Brain microvascular endothelial cell (primary cell): ENCODE data around the gene ZNF549.
"Not testable (repeated sequence)": the region's sequence is repeated elsewhere in the genome, so short reads cannot be mapped to it uniquely, and the experiment has no call there.

ENCODE experiments used
- DNase-seq: peaks from one replicate; pipeline ENCODE4 v3.0.0-alpha.2; 2020
- H3K27ac ChIP-seq: fragments of 250-450 bp; sonication (Bioruptor Pico); 2 replicates; pipeline ENCODE4 v1.5.1; 2020; ENCODE audit warnings: mild to moderate bottlenecking, moderate library complexity
- H3K27me3 ChIP-seq: fragments of 250-450 bp; sonication (Bioruptor Pico); replicated peaks from 2 replicates; pipeline ENCODE4 v1.5.1; 2020; ENCODE audit warnings: mild to moderate bottlenecking
- H3K36me3 ChIP-seq: fragments of 250-450 bp; sonication (Bioruptor Pico); replicated peaks from 2 replicates; pipeline ENCODE4 v1.5.1; 2020; ENCODE audit warnings: mild to moderate bottlenecking
- H3K4me3 ChIP-seq: 2 replicates; pipeline ENCODE4 v1.5.1; 2011; ENCODE audit warnings: low read depth, mild to moderate bottlenecking, control low read depth, low read length, moderate library complexity
- CTCF ChIP-seq: IDR thresholded peaks from 2 replicates; pipeline ENCODE4 v1.5.1; 2011; ENCODE audit warnings: low read depth, mild to moderate bottlenecking, moderate library complexity, low read length, control low read depth, inconsistent platforms; ENCODE audit errors: missing control alignments
- in situ Hi-C: cut with HindIII; loops from 2 replicates; pipeline ENCODE4 v1.10.0; 2017; ENCODE audit warnings: low sequenced_read_pairs, low pct_ligation_motif_present

The ZNF549 gene

GRCh38 chr19:57527136-57527881, at the start of gene ZNF549:
ZNF549 (plus strand) TSS chr19:57527356; CDS start chr19:57527574, 218 bp downstream.
- in situ Hi-C loops, result no loop called here
- no peak for TF ChIP-seq CTCF
- Histone ChIP-seq H3K27ac (no peak within 1 kb of the TSS), H3K27me3 (no peaks in the 10 kb centered on the region), H3K4me3 (peak within 1 kb of the TSS; percentile 96), H3K36me3 (peaks cover 2% of the 10 kb centered on the region)
- DNase-seq, result peak; percentile 89

GRCh38 chr19:57487477-57488298, 39.5 kb upstream of the ZNF549 start, which contains the start of gene ZNF419:
ZNF419 (plus strand) TSS chr19:57487750; CDS start chr19:57487951, 201 bp downstream.
- in situ Hi-C loops, result not testable (repeated sequence)

GRCh38 chr19:57488299-57488644, 38.9 kb upstream of the ZNF549 start:
- in situ Hi-C loops, H3K27ac ChIP-seq, H3K27me3 ChIP-seq, DNase-seq: not testable (repeated sequence)
- Histone ChIP-seq H3K36me3 (peaks cover 19% of the 10 kb centered on the region), H3K4me3 (peak overlapping the region; percentile 31)

More at GRCh38 chr19:57487477-57488298, 39.5 kb upstream of the ZNF549 start, which contains the start of gene ZNF419:
- peak; percentile 16 for TF ChIP-seq CTCF
- Histone ChIP-seq H3K36me3 (peaks cover 14% of the 10 kb centered on the region), H3K27ac (peak within 1 kb of the TSS; percentile 73), H3K4me3 (peak within 1 kb of the TSS; percentile 89)
- not testable (repeated sequence) for H3K27me3 ChIP-seq
- peak; percentile 84 for DNase-seq

GRCh38 chr19:57499332-57499679, 27.9 kb upstream of the ZNF549 start:
- in situ Hi-C loops, H3K27me3 ChIP-seq, H3K27ac ChIP-seq, H3K4me3 ChIP-seq, DNase-seq, H3K36me3 ChIP-seq: not testable (repeated sequence)

- DNase-seq, result peak; percentile 95
- Histone ChIP-seq H3K4me3 (peak within 1 kb of the TSS; percentile 70), H3K27ac (peak within 1 kb of the TSS; percentile 86)
- in situ Hi-C loops, H3K27me3 ChIP-seq, H3K36me3 ChIP-seq: not testable (repeated sequence)
Observed at GRCh38 chr19:57499680-57500395, 27.3 kb upstream of the ZNF549 start, which contains the start of gene ZNF773. ZNF773 (plus strand) TSS chr19:57499938; CDS start chr19:57500081, 143 bp downstream.

GRCh38 chr19:57500400-57500799, 26.8 kb upstream of the ZNF549 start:
- H3K36me3 ChIP-seq, in situ Hi-C loops, H3K27me3 ChIP-seq, H3K27ac ChIP-seq: not testable (repeated sequence)
- H3K4me3 ChIP-seq, result peak overlapping the region; percentile 24
- peak; percentile 25 for DNase-seq

GRCh38 chr19:57506163-57506562, 21.0 kb upstream of the ZNF549 start:
- no peak for DNase-seq
- in situ Hi-C loops, result no loop called here
- peaks cover 29% of the 10 kb centered on the region for H3K36me3 ChIP-seq
- no peak overlapping the region for H3K27ac ChIP-seq
- H3K27me3 ChIP-seq, result no peaks in the 10 kb centered on the region
- no peak overlapping the region for H3K4me3 ChIP-seq
- no peak for TF ChIP-seq CTCF
